WERI-Rb-1 (cell line): ENCODE measurements around the gene GARIN5A.

Source experiments
- DNase-seq: peaks from one replicate; pipeline ENCODE4 v3.0.0-alpha.2; 2020
- H3K27ac ChIP-seq: fragments of 250-450 bp; sonication (Bioruptor Pico); 2 replicates; pipeline ENCODE4 v1.5.1; 2020; ENCODE audit warnings: mild to moderate bottlenecking, moderate library complexity
- H3K27me3 ChIP-seq: fragments of 250-450 bp; sonication (Bioruptor Pico); 2 replicates; pipeline ENCODE4 v1.5.1; 2021; ENCODE audit warnings: mild to moderate bottlenecking, low read depth, moderate library complexity; ENCODE audit not compliant: insufficient read depth, severe bottlenecking
- H3K36me3 ChIP-seq: fragments of 250-450 bp; sonication (Bioruptor Pico); 2 replicates; pipeline ENCODE4 v1.5.1; 2020; ENCODE audit warnings: mild to moderate bottlenecking, moderate library complexity
- H3K4me3 ChIP-seq: 2 replicates; pipeline ENCODE4 v1.5.1; 2011; ENCODE audit warnings: low read depth, mild to moderate bottlenecking, control low read depth, low read length
- H3K9me3 ChIP-seq: fragments of 250-450 bp; sonication (Bioruptor Pico); 2 replicates; pipeline ENCODE4 v1.5.1; 2021; ENCODE audit warnings: mild to moderate bottlenecking, moderate library complexity; ENCODE audit not compliant: severe bottlenecking
- CTCF ChIP-seq: IDR thresholded peaks from 2 replicates; pipeline ENCODE4 v1.5.1; 2011; ENCODE audit warnings: low read depth, mild to moderate bottlenecking, control low read depth, inconsistent platforms, low read length

Gene GARIN5A

GRCh38 chr19:50435221-50435620, 41.4 kb downstream of the GARIN5A start:
- no peak overlapping the region for H3K27ac ChIP-seq
- H3K27me3 ChIP-seq: peaks cover 9% of the 10 kb centered on the region
- H3K9me3 ChIP-seq: no peaks in the 10 kb centered on the region
- no peaks in the 10 kb centered on the region for H3K36me3 ChIP-seq
- TF ChIP-seq CTCF: no peak
- H3K4me3 ChIP-seq: no peak overlapping the region
- DNase-seq: no peak

- TF ChIP-seq CTCF: no peak
- Histone ChIP-seq H3K9me3 (no peaks in the 10 kb centered on the region), H3K27me3 (peaks cover 6% of the 10 kb centered on the region)
These were observed 42.1 kb downstream of the GARIN5A start for GRCh38 chr19:50434525-50434924.

GRCh38 chr19:50433201-50434180, 43.2 kb downstream of the GARIN5A start:
- no peak for DNase-seq
- no peak for TF ChIP-seq CTCF
- Histone ChIP-seq H3K36me3 (no peaks in the 10 kb centered on the region), H3K4me3 (no peak overlapping the region), H3K27me3 (peaks cover 3% of the 10 kb centered on the region), H3K9me3 (no peaks in the 10 kb centered on the region), H3K27ac (no peak overlapping the region)

More at GRCh38 chr19:50434525-50434924, 42.1 kb downstream of the GARIN5A start:
- H3K36me3 ChIP-seq: no peaks in the 10 kb centered on the region
- H3K27ac ChIP-seq: no peak overlapping the region
- DNase-seq: no peak
- no peak overlapping the region for H3K4me3 ChIP-seq

GRCh38 chr19:50432221-50433028, 44.2 kb downstream of the GARIN5A start, which contains the start of gene MYBPC2:
MYBPC2 (plus strand) TSS chr19:50432892; CDS start chr19:50432954, 62 bp downstream.
- Histone ChIP-seq H3K9me3 (no peaks in the 10 kb centered on the region), H3K4me3 (peak within 1 kb of the TSS; percentile 62), H3K36me3 (no peaks in the 10 kb centered on the region), H3K27ac (peak within 1 kb of the TSS; percentile 65), H3K27me3 (peaks cover 2% of the 10 kb centered on the region)
- TF ChIP-seq CTCF: no peak
- DNase-seq: no peak

- no peaks in the 10 kb centered on the region for H3K9me3 ChIP-seq
- peak overlapping the region; percentile 65 for H3K27ac ChIP-seq
- DNase-seq: peak; percentile 84
- H3K4me3 ChIP-seq: peak overlapping the region; percentile 62
- no peaks in the 10 kb centered on the region for H3K36me3 ChIP-seq
- TF ChIP-seq CTCF: no peak
- no peaks in the 10 kb centered on the region for H3K27me3 ChIP-seq
These were observed 45.1 kb downstream of the GARIN5A start for GRCh38 chr19:50431343-50432220.
